Esophagus squamous epithelium (tissue), 5 donors: ENCODE results near the gene VRK3. TPM values are rescaled to one million over a fixed set of nuclear protein-coding genes. Genes with fewer than 3 reads are reported as not detected.

Source experiments
- DNase-seq: peaks from one replicate; lab custom pipeline; 2025; lab: John Stamatoyannopoulos, UW
- H3K27ac ChIP-seq, 4 donors: fragments of 200-600 bp; sonication (generic); one replicate each; pipeline ENCODE4 v1.5.1; 2016 to 2019; ENCODE audit warnings: mild to moderate bottlenecking in 1 of 4
- H3K27me3 ChIP-seq, 4 donors: fragments of 200-600 bp; sonication (generic); 1 replicate in 3 of 4; 2 replicates in 1 of 4; pipeline versions ENCODE4 v1.5.1 to v1.6.0; 2017 to 2021; ENCODE audit warnings: antibody characterized with exemption in 1 of 4
- H3K36me3 ChIP-seq, 3 donors: fragments of 200-600 bp; sonication (generic); one replicate each; pipeline ENCODE4 v1.5.1; 2016 to 2019
- H3K4me1 ChIP-seq, 3 donors: fragments of 200-600 bp; sonication (generic); one replicate each; pipeline ENCODE4 v1.5.1; 2017 to 2019
- H3K4me3 ChIP-seq, 4 donors: fragments of 200-600 bp; sonication (generic); 1 replicate in 3 of 4; 2 replicates in 1 of 4; pipeline ENCODE4 v1.5.1; 2016 to 2019; ENCODE audit warnings: mild to moderate bottlenecking in 2 of 4, moderate library complexity in 1 of 4
- H3K9me3 ChIP-seq, 3 donors: fragments of 200-600 bp; sonication (generic); one replicate each; pipeline ENCODE4 v1.5.1; 2016 to 2019
- POLR2A ChIP-seq, 4 donors: fragments of 450-650 bp; IDR thresholded peaks; one replicate each; pipeline ENCODE4 v1.6.1; 2017; ENCODE audit warnings: antibody characterized with exemption in 4 of 4, mild to moderate bottlenecking in 4 of 4, moderate library complexity in 3 of 4
- WGBS, 2 donors: methylation state at CpG; one replicate each; pipeline ENCODE4 v1.1.5; 2018; 5-methylcytosine and 5-hydroxymethylcytosine counted together
- intact Hi-C: fragments of 100-400 bp; cut with DNase I; formaldehyde crosslinking; loops from one replicate; pipeline ENCODE4 v1.15.0; 2022
- total RNA-seq, 4 donors: library from RNA; depleted of rRNA; stranded (reverse); fragments of >200 nt; gene quantifications; one replicate each; pipeline ENCODE4 v1.1.0, GENCODE V29; 2016
- TF ChIP-seq, protein P1 (sequence below), 6 experiments: fragments of 450-650 bp in 4 of 6; fragments of 200-600 bp in 2 of 6; sonication (generic) in 2 of 6; IDR thresholded peaks; one replicate each; pipeline ENCODE4 v1.5.1; 2016 to 2019; ENCODE audit warnings: antibody characterized with exemption in 6 of 6, mild to moderate bottlenecking in 4 of 6, moderate library complexity in 4 of 6
- donor health status: DM: yes; HTN: yes; CAD: no.

VRK3 gene
- total RNA-seq, 4 donors from 2014 or later, result 12.7 to 26.1 (median 20.9) TPM

- H3K9me3 ChIP-seq, result no peaks in the 10 kb centered on the region
- H3K4me1 ChIP-seq, result peaks cover 5 to 19% (median 5%) of the 10 kb centered on the region in 3 donors
- TF ChIP-seq, protein P1, sequence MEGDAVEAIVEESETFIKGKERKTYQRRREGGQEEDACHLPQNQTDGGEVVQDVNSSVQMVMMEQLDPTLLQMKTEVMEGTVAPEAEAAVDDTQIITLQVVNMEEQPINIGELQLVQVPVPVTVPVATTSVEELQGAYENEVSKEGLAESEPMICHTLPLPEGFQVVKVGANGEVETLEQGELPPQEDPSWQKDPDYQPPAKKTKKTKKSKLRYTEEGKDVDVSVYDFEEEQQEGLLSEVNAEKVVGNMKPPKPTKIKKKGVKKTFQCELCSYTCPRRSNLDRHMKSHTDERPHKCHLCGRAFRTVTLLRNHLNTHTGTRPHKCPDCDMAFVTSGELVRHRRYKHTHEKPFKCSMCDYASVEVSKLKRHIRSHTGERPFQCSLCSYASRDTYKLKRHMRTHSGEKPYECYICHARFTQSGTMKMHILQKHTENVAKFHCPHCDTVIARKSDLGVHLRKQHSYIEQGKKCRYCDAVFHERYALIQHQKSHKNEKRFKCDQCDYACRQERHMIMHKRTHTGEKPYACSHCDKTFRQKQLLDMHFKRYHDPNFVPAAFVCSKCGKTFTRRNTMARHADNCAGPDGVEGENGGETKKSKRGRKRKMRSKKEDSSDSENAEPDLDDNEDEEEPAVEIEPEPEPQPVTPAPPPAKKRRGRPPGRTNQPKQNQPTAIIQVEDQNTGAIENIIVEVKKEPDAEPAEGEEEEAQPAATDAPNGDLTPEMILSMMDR (IDR thresholded peaks at IDR 0.05), result no peak
- no peak for TF ChIP-seq POLR2A (IDR thresholded peaks at IDR 0.05)
- H3K4me3 ChIP-seq, result no peak overlapping the region
- H3K36me3 ChIP-seq, result peaks cover 30 to 99% (median 37%) of the 10 kb centered on the region in 3 donors
- intact Hi-C loops, result no loop called here
- H3K27me3 ChIP-seq, result no peaks in the 10 kb centered on the region
- H3K27ac ChIP-seq, result no peak overlapping the region
- WGBS, 2 donors, result 63 to 97% methylated on average over 2 to 3 of the region's 6 CpGs
- DNase-seq, result no peak
Measured at GRCh38 chr19:49999371-50000010, 25.7 kb downstream of the VRK3 start.

- peaks cover 29 to 99% (median 40%) of the 10 kb centered on the region in 3 donors for H3K36me3 ChIP-seq
- no peak for DNase-seq
- peaks cover 0 to 2% (median 0%) of the 10 kb centered on the region in 3 donors for H3K4me1 ChIP-seq
- H3K27me3 ChIP-seq, result no peaks in the 10 kb centered on the region
- WGBS, 2 donors, result 74 to 77% methylated on average over 4 to 5 of the region's 5 CpGs
- no peak overlapping the region for H3K4me3 ChIP-seq
- H3K27ac ChIP-seq, result no peak overlapping the region
- intact Hi-C loops, result no loop called here
- TF ChIP-seq POLR2A (IDR thresholded peaks at IDR 0.05), result no peak
- TF ChIP-seq, protein P1 (IDR thresholded peaks at IDR 0.05), result no peak
- H3K9me3 ChIP-seq, result no peaks in the 10 kb centered on the region
Measured at GRCh38 chr19:49997709-49998108, 27.5 kb downstream of the VRK3 start.

DNA sequence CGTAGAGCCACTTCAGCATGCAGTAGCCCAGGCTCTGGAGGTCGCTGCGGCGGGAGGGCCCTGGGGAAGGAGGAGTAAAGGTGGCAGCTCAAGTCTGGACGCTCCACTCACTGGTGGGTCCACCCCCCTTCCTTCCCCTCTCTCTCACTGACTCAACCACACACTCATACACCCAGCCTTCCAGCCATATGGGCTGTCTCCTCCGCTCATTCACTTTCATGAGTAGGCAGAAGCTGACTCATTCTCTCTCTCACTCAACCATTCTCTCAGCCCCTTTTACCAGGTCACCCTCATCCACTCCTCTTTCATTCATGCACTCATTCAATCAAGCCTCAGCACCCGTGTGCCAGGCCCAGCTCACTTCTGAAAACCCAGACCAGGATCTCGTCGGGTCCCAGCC is 36.7 kb downstream of the VRK3 start:
- no peak overlapping the region for H3K4me3 ChIP-seq
- H3K27me3 ChIP-seq, result no peaks in the 10 kb centered on the region
- H3K36me3 ChIP-seq, result peaks cover 7 to 91% (median 22%) of the 10 kb centered on the region in 3 donors
- H3K4me1 ChIP-seq, result no peaks in the 10 kb centered on the region
- no peaks in the 10 kb centered on the region for H3K9me3 ChIP-seq
- no peak for DNase-seq
- TF ChIP-seq, protein P1 (IDR thresholded peaks at IDR 0.05), result no peak
- no peak for TF ChIP-seq POLR2A (IDR thresholded peaks at IDR 0.05)
- no peak overlapping the region for H3K27ac ChIP-seq
- WGBS, 2 donors, result 67 to 80% methylated on average over 8 to 9 of the region's 9 CpGs
- intact Hi-C loops, result loop anchor here (5.0 kb wide), 1 partner anchor 51 kb away; no protein-coding TSS in a partner anchor

- 87 to 100% methylated on average over 1 to 5 of the region's 5 CpGs for WGBS, 2 donors
- no peak for DNase-seq
- H3K4me1 ChIP-seq, result no peaks in the 10 kb centered on the region
- no peak for TF ChIP-seq POLR2A (IDR thresholded peaks at IDR 0.05)
- TF ChIP-seq, protein P1 (IDR thresholded peaks at IDR 0.05), result no peak
- no peaks in the 10 kb centered on the region for H3K27me3 ChIP-seq
- peaks cover 7 to 90% (median 22%) of the 10 kb centered on the region in 3 donors for H3K36me3 ChIP-seq
- H3K4me3 ChIP-seq, result no peak overlapping the region
- H3K27ac ChIP-seq, result no peak overlapping the region
- intact Hi-C loops, result loop anchor here (5.0 kb wide), 1 partner anchor 51 kb away; no protein-coding TSS in a partner anchor
- H3K9me3 ChIP-seq, result no peaks in the 10 kb centered on the region
Measured at GRCh38 chr19:49988007-49988406, 37.2 kb downstream of the VRK3 start.

DNA sequence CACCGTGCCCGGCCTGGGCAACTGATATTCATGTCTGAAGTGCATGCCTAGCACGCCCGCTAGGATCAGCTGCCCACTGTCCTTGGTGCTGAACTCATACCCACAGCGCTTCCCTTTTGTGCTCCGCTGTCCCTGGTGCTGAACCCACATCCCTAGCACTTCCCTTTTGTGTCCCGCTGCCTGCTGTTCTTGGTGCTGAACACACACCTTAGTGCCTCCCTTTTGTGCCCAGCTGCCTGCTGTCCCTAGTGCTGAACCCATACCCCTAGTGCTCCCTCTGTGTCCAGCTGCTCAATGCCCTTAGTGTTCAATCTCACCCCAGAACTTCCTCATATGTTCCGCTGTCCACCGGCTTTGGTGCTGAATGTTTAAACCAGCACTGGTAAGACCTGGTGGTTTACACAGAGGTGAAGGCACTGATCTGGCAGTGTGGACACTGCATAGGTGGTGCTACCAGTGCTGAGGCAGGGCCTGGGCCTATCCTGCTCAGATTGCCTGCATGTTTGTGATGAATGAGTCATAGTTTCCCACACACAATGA is 37.9 kb downstream of the VRK3 start:
- Histone ChIP-seq H3K27me3 (no peaks in the 10 kb centered on the region), H3K4me1 (no peaks in the 10 kb centered on the region), H3K27ac (no peak overlapping the region), H3K36me3 (peaks cover 7 to 90% (median 20%) of the 10 kb centered on the region in 3 donors), H3K9me3 (no peaks in the 10 kb centered on the region), H3K4me3 (no peak overlapping the region)
- DNase-seq, result peak; percentile 33
- 16 to 27% methylated on average over 7 to 9 of the region's 9 CpGs for WGBS, 2 donors
- TF ChIP-seq, protein P1 (IDR thresholded peaks at IDR 0.05), result no peak
- TF ChIP-seq POLR2A (IDR thresholded peaks at IDR 0.05), result no peak
- intact Hi-C loops, result loop anchor here (5.0 kb wide), 1 partner anchor 50 kb away; no protein-coding TSS in a partner anchor
